Breast epithelium (tissue), 3 donors: ENCODE data around the gene DKK3.

ENCODE experiments used
- POLR2A ChIP-seq: fragments of 450-650 bp; IDR thresholded peaks from one replicate; pipeline ENCODE4 v1.6.1; 2016; ENCODE audit warnings: antibody characterized with exemption, mild to moderate bottlenecking, moderate library complexity
- POLR2AphosphoS5 ChIP-seq, 3 donors: sonication (generic); formaldehyde crosslinking; IDR thresholded peaks; one replicate each; pipeline ENCODE4 v1.6.1; 2017; ENCODE audit warnings: antibody characterized with exemption in 3 of 3
- TF ChIP-seq, protein P1 (sequence below), 3 donors: fragments of 450-650 bp; IDR thresholded peaks; one replicate each; pipeline ENCODE4 v1.5.1; 2016 to 2017; ENCODE audit warnings: antibody characterized with exemption in 3 of 3, mild to moderate bottlenecking in 3 of 3, moderate library complexity in 3 of 3

DNA sequence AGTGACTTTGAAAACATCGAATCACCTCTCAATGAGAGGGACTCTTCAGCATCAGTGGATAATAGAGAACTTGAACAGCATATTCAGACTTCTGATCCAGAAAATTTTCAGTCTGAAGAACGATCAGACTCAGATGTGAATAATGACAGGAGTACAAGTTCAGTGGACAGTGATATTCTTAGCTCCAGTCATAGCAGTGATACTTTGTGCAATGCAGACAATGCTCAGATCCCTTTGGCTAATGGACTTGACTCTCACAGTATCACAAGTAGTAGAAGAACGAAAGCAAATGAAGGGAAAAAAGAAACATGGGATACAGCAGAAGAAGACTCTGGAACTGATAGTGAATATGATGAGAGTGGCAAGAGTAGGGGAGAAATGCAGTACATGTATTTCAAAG is 65.8 kb downstream of the DKK3 start:
- TF ChIP-seq POLR2A (no peak), POLR2AphosphoS5 (IDR thresholded peaks at IDR 0.05) (no peak)
- TF ChIP-seq, protein P1, sequence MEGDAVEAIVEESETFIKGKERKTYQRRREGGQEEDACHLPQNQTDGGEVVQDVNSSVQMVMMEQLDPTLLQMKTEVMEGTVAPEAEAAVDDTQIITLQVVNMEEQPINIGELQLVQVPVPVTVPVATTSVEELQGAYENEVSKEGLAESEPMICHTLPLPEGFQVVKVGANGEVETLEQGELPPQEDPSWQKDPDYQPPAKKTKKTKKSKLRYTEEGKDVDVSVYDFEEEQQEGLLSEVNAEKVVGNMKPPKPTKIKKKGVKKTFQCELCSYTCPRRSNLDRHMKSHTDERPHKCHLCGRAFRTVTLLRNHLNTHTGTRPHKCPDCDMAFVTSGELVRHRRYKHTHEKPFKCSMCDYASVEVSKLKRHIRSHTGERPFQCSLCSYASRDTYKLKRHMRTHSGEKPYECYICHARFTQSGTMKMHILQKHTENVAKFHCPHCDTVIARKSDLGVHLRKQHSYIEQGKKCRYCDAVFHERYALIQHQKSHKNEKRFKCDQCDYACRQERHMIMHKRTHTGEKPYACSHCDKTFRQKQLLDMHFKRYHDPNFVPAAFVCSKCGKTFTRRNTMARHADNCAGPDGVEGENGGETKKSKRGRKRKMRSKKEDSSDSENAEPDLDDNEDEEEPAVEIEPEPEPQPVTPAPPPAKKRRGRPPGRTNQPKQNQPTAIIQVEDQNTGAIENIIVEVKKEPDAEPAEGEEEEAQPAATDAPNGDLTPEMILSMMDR (IDR thresholded peaks at IDR 0.05): no peak
